Measurements from ENCODE around the gene KCNF1.
"Not testable (repeated sequence)": the region's sequence is repeated elsewhere in the genome, so short reads cannot be mapped to it uniquely, and the experiment has no call there.

Gene KCNF1

GRCh38 chr2:10939058-10939457 lies 27.3 kb downstream of the KCNF1 start:
- DNase-seq (ENCODE audit: low read depth in 2 of 2), result no peak

- no peak for DNase-seq (ENCODE audit: low read depth in 2 of 2)
Observed at GRCh38 chr2:10940596-10940995, 28.9 kb downstream of the KCNF1 start.

- no peak for DNase-seq (ENCODE audit: low read depth in 2 of 2)
Observed at GRCh38 chr2:10941383-10941782, 29.6 kb downstream of the KCNF1 start.

- DNase-seq (ENCODE audit: low read depth in 2 of 2), result no peak
Observed at GRCh38 chr2:10944799-10945198, 33.1 kb downstream of the KCNF1 start.

GRCh38 chr2:10946394-10946793 lies 34.7 kb downstream of the KCNF1 start:
- no peak for DNase-seq (ENCODE audit: low read depth in 2 of 2)

- DNase-seq (ENCODE audit: low read depth in 2 of 2), result no peak
Observed at GRCh38 chr2:10947005-10947440, 35.3 kb downstream of the KCNF1 start.

GRCh38 chr2:10947446-10948187 lies 35.9 kb downstream of the KCNF1 start:
- no peak for DNase-seq (ENCODE audit: low read depth in 2 of 2)

GRCh38 chr2:10948188-10948564 lies 36.4 kb downstream of the KCNF1 start:
- DNase-seq (ENCODE audit: low read depth in 2 of 2), result no peak

GRCh38 chr2:10948606-10949230 lies 37.0 kb downstream of the KCNF1 start:
- no peak for DNase-seq (ENCODE audit: low read depth in 2 of 2)

- DNase-seq (ENCODE audit: low read depth in 2 of 2), result no peak
Observed at GRCh38 chr2:10949835-10950234, 38.1 kb downstream of the KCNF1 start.

- no peak for DNase-seq (ENCODE audit: low read depth in 2 of 2)
Observed at GRCh38 chr2:10951558-10952414, 40.1 kb downstream of the KCNF1 start.

- no peak for DNase-seq (ENCODE audit: low read depth in 2 of 2)
Observed at GRCh38 chr2:10954416-10954815, 42.7 kb downstream of the KCNF1 start.

- DNase-seq (ENCODE audit: low read depth in 2 of 2), result no peak
Observed at GRCh38 chr2:10954856-10955818, 43.4 kb downstream of the KCNF1 start.

- no peak for DNase-seq (ENCODE audit: low read depth in 2 of 2)
Observed at GRCh38 chr2:10956006-10956790, 44.5 kb downstream of the KCNF1 start.

GRCh38 chr2:10957391-10957790 lies 45.7 kb downstream of the KCNF1 start:
- no peak for DNase-seq (ENCODE audit: low read depth in 2 of 2)

- DNase-seq (ENCODE audit: low read depth in 2 of 2), result not testable (repeated sequence)
Observed at GRCh38 chr2:10958452-10958851, 46.7 kb downstream of the KCNF1 start.

- DNase-seq (ENCODE audit: low read depth in 2 of 2), result no peak
Observed at GRCh38 chr2:10960606-10961489, 49.1 kb downstream of the KCNF1 start.

GRCh38 chr2:10961490-10961875 lies 49.7 kb downstream of the KCNF1 start:
- no peak for DNase-seq (ENCODE audit: low read depth in 2 of 2)

- DNase-seq (ENCODE audit: low read depth in 2 of 2), result no peak
Observed at GRCh38 chr2:10962004-10962403, 50.3 kb downstream of the KCNF1 start.

GRCh38 chr2:10963155-10963554 lies 51.4 kb downstream of the KCNF1 start:
- DNase-seq (ENCODE audit: low read depth in 2 of 2), result no peak
